ENCODE measurements around the gene NACA2. TPM values are rescaled to one million over a fixed set of nuclear protein-coding genes. Genes with fewer than 3 reads are reported as not detected.

NACA2 gene
- total RNA-seq, 1 donor from 2014 or later = not detected

DNA sequence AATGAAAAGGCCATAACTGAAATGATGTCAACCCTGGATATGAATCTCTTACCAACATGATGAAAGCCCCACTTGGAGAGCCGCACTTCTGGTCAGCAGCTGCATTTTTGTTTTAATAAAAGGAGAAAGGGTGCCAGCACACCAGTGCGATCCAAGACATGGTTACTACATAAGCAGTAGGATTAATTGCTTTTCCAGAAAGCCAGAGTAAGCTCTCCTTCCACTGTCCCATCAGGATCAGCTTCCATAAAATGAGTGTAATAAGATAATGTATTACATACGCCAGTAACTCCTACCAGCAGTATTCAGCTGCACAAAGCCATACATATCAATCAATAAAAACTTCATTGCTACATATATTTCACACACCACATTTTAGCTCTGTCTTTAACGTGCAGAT is 26.3 kb upstream of the NACA2 start:
- no peak for TF ChIP-seq CTCF (conservative IDR thresholded peaks at IDR 0.05)
- Mint-ChIP-seq H3K36me3 (peaks cover 4% of the 10 kb centered on the region), H3K4me3 (no peak overlapping the region), H3K9me3 (peaks cover 6% of the 10 kb centered on the region), H3K4me1 (ENCODE audit: unreplicated experiment) (no peaks in the 10 kb centered on the region), H3K27ac (no peak overlapping the region), H3K27me3 (no peaks in the 10 kb centered on the region)
- DNase-seq (ENCODE audit: extremely low spot score, unreplicated experiment) = no peak

- Mint-ChIP-seq H3K9me3 (peaks cover 6% of the 10 kb centered on the region), H3K27me3 (no peaks in the 10 kb centered on the region), H3K36me3 (peaks cover 4% of the 10 kb centered on the region), H3K4me3 (no peak overlapping the region), H3K27ac (no peak overlapping the region), H3K4me1 (ENCODE audit: unreplicated experiment) (no peaks in the 10 kb centered on the region)
- no peak for TF ChIP-seq CTCF (conservative IDR thresholded peaks at IDR 0.05)
- DNase-seq (ENCODE audit: extremely low spot score, unreplicated experiment) = no peak
Measured at GRCh38 chr17:61616783-61617182, 25.8 kb upstream of the NACA2 start.

GRCh38 chr17:61614219-61614618 is 23.2 kb upstream of the NACA2 start:
- peaks cover under 1% of the 10 kb centered on the region for H3K9me3 Mint-ChIP-seq
- no peak for DNase-seq (ENCODE audit: extremely low spot score, unreplicated experiment)
- no peak overlapping the region for H3K4me3 Mint-ChIP-seq
- H3K36me3 Mint-ChIP-seq = no peaks in the 10 kb centered on the region
- H3K27me3 Mint-ChIP-seq = no peaks in the 10 kb centered on the region
- no peak overlapping the region for H3K27ac Mint-ChIP-seq
- no peaks in the 10 kb centered on the region for H3K4me1 Mint-ChIP-seq (ENCODE audit: unreplicated experiment)
- TF ChIP-seq CTCF (conservative IDR thresholded peaks at IDR 0.05) = no peak

DNA sequence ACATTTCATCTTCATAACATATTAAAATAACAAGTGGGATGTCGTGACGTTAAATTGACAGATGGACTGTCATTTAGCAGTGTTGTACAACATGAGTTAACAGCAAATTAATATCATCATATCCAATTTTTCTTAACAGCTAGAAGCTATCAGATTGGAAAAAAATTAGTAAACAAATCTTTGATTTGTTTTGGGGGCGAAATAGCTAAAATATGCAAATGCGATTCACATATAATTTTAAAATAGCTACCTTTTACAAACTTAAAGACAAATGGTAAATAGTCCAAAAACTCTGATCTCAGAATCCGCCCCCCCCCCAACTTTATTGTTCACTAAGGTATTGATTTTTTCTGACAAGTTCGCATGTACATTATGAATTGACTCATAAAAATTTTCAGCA is 20.3 kb upstream of the NACA2 start:
- no peak for DNase-seq (ENCODE audit: extremely low spot score, unreplicated experiment)
- H3K4me3 Mint-ChIP-seq = no peak overlapping the region

DNA sequence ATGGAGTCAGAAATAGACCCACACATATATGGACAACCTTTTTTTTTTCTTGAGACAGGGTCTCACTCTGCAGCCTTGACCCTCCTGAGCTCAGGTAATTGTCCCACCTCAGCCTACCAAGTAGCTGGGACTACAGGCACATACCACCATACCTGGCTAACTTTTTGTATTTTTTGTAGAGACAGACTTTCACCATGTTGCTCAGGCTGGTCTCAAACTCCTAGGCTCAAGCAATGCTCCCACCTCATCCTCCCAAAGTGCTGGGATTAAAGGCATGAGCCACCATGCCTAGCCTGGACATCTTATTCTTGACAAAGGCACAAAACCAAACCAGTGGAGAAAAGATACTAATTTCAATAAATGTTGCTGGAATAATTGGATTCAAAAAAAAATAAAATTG is 14.7 kb upstream of the NACA2 start:
- H3K36me3 Mint-ChIP-seq = no peaks in the 10 kb centered on the region
- H3K4me1 Mint-ChIP-seq (ENCODE audit: unreplicated experiment) = no peaks in the 10 kb centered on the region
- no peak for DNase-seq (ENCODE audit: extremely low spot score, unreplicated experiment)
- no peak overlapping the region for H3K27ac Mint-ChIP-seq
- no peak overlapping the region for H3K4me3 Mint-ChIP-seq
- H3K27me3 Mint-ChIP-seq = no peaks in the 10 kb centered on the region
- no peaks in the 10 kb centered on the region for H3K9me3 Mint-ChIP-seq
- no peak for TF ChIP-seq CTCF (conservative IDR thresholded peaks at IDR 0.05)

More for the DNA sequence above, 20.3 kb upstream of the NACA2 start:
- TF ChIP-seq CTCF (conservative IDR thresholded peaks at IDR 0.05) = no peak
- no peaks in the 10 kb centered on the region for H3K36me3 Mint-ChIP-seq
- no peak overlapping the region for H3K27ac Mint-ChIP-seq
- no peaks in the 10 kb centered on the region for H3K4me1 Mint-ChIP-seq (ENCODE audit: unreplicated experiment)
- H3K9me3 Mint-ChIP-seq = no peaks in the 10 kb centered on the region
- no peaks in the 10 kb centered on the region for H3K27me3 Mint-ChIP-seq

- Mint-ChIP-seq H3K9me3 (no peaks in the 10 kb centered on the region), H3K27ac (no peak overlapping the region), H3K4me1 (ENCODE audit: unreplicated experiment) (no peaks in the 10 kb centered on the region)
Measured at GRCh38 chr17:61601297-61601696, 10.3 kb upstream of the NACA2 start.

More at GRCh38 chr17:61601297-61601696, 10.3 kb upstream of the NACA2 start:
- H3K4me3 Mint-ChIP-seq = no peak overlapping the region
- H3K36me3 Mint-ChIP-seq = no peaks in the 10 kb centered on the region
- H3K27me3 Mint-ChIP-seq = peaks cover 8% of the 10 kb centered on the region
- no peak for TF ChIP-seq CTCF (conservative IDR thresholded peaks at IDR 0.05)
- DNase-seq (ENCODE audit: extremely low spot score, unreplicated experiment) = no peak

All from type B pancreatic cell (in vitro differentiated cells).